Liver (tissue), 9 donors: ENCODE results near the gene PNMA8B. TPM values are rescaled to one million over a fixed set of nuclear protein-coding genes. Genes with fewer than 3 reads are reported as not detected.

Experiments
- DNase-seq: peaks from one replicate; pipeline ENCODE4 v3.0.0-alpha.2; 2017; ENCODE audit warnings: low spot score
- H3K27ac ChIP-seq, 2 donors: one replicate each; pipeline ENCODE4 v1.7.0; 2013; ENCODE audit warnings: inconsistent platforms in 2 of 2, low read length in 2 of 2, control low read depth in 1 of 2, low read depth in 1 of 2, mild to moderate bottlenecking in 1 of 2
- H3K27me3 ChIP-seq, 4 donors: one replicate each; pipeline versions ENCODE4 v1.6.1 to v1.7.0; 2013; ENCODE audit warnings: low read length in 3 of 4, inconsistent platforms in 1 of 4, mild to moderate bottlenecking in 1 of 4, moderate library complexity in 1 of 4; ENCODE audit not compliant: control insufficient read depth in 4 of 4, insufficient read depth in 4 of 4
- H3K36me3 ChIP-seq, 4 donors: one replicate each; pipeline versions ENCODE4 v1.6.1 to v1.7.0; 2013; ENCODE audit warnings: low read length in 3 of 4, mild to moderate bottlenecking in 3 of 4, low read depth in 1 of 4, moderate library complexity in 1 of 4; ENCODE audit not compliant: control insufficient read depth in 4 of 4, insufficient read depth in 3 of 4
- H3K4me1 ChIP-seq, 4 donors: one replicate each; pipeline versions ENCODE4 v1.6.1 to v1.7.0; 2013; ENCODE audit warnings: low read length in 3 of 4, mild to moderate bottlenecking in 3 of 4, moderate library complexity in 1 of 4; ENCODE audit not compliant: control insufficient read depth in 4 of 4, insufficient read depth in 4 of 4
- H3K4me3 ChIP-seq, 3 donors: one replicate each; pipeline versions ENCODE4 v1.6.1 to v1.7.0; 2013; ENCODE audit warnings: low read length in 3 of 3, control low read depth in 1 of 3, low read depth in 1 of 3, mild to moderate bottlenecking in 1 of 3
- H3K9ac ChIP-seq, 2 donors: one replicate each; pipeline ENCODE4 v1.7.0; 2013; ENCODE audit warnings: low read length in 2 of 2, mild to moderate bottlenecking in 2 of 2, moderate library complexity in 2 of 2, control low read depth in 1 of 2, low read depth in 1 of 2
- H3K9me3 ChIP-seq, 4 donors: one replicate each; pipeline versions ENCODE4 v1.6.1 to v1.7.0; 2013; ENCODE audit warnings: low read length in 3 of 4; ENCODE audit not compliant: control insufficient read depth in 4 of 4
- ATF3 ChIP-seq: IDR thresholded peaks from 2 replicates; pipeline ENCODE4 v1.6.1; 2016; ENCODE audit warnings: antibody characterized with exemption
- CTCF ChIP-seq: fragments of 150-350 bp; IDR thresholded peaks from 2 replicates; pipeline ENCODE4 v1.5.1; 2017; ENCODE audit warnings: improper control_type of control experiment, low read depth, low read length; ENCODE audit not compliant: missing input control
- EGR1 ChIP-seq, 2 donors: IDR thresholded peaks; 2 replicates each; pipeline ENCODE4 v1.6.1; 2016 to 2018; ENCODE audit warnings: antibody characterized with exemption in 2 of 2, low read depth in 2 of 2
- FOXA1 ChIP-seq: IDR thresholded peaks from 2 replicates; pipeline ENCODE4 v1.6.1; 2016; ENCODE audit warnings: antibody characterized with exemption
- FOXA2 ChIP-seq: IDR thresholded peaks from 2 replicates; pipeline ENCODE4 v1.6.1; 2016; ENCODE audit warnings: antibody characterized with exemption
- GABPA ChIP-seq, 2 donors: IDR thresholded peaks in 1 of 2; conservative IDR thresholded peaks in 1 of 2; 2 replicates each; pipeline ENCODE4 v1.6.1; 2016; ENCODE audit warnings: antibody characterized with exemption in 2 of 2, mild to moderate bottlenecking in 1 of 2, moderate library complexity in 1 of 2
- HNF4A ChIP-seq, 2 donors: conservative IDR thresholded peaks; 2 replicates each; pipeline ENCODE4 v1.6.1; 2016; ENCODE audit warnings: antibody characterized with exemption in 2 of 2, mild to moderate bottlenecking in 2 of 2
- JUND ChIP-seq, 2 donors: IDR thresholded peaks; 2 replicates each; pipeline ENCODE4 v1.6.1; 2016; ENCODE audit warnings: antibody characterized with exemption in 2 of 2
- MAX ChIP-seq: IDR thresholded peaks from 2 replicates; pipeline ENCODE4 v1.6.1; 2016; ENCODE audit warnings: antibody characterized with exemption
- NR2F2 ChIP-seq: IDR thresholded peaks from 2 replicates; pipeline ENCODE4 v1.6.1; 2016; ENCODE audit warnings: antibody characterized with exemption
- RAD21 ChIP-seq, 2 donors: IDR thresholded peaks; 2 replicates each; pipeline ENCODE4 v1.6.1; 2016; ENCODE audit warnings: antibody characterized with exemption in 2 of 2, mild to moderate bottlenecking in 2 of 2
- REST ChIP-seq: IDR thresholded peaks from 2 replicates; pipeline ENCODE4 v1.6.1; 2016; ENCODE audit warnings: antibody characterized with exemption, mild to moderate bottlenecking
- SP1 ChIP-seq: IDR thresholded peaks from 2 replicates; pipeline ENCODE4 v1.6.1; 2018; ENCODE audit warnings: antibody characterized with exemption, mild to moderate bottlenecking
- TAF1 ChIP-seq: conservative IDR thresholded peaks from 2 replicates; pipeline ENCODE4 v1.6.1; 2016; ENCODE audit warnings: antibody characterized with exemption, mild to moderate bottlenecking
- YY1 ChIP-seq: IDR thresholded peaks from 2 replicates; pipeline ENCODE4 v1.6.1; 2016; ENCODE audit warnings: antibody characterized with exemption, mild to moderate bottlenecking
- ZBTB33 ChIP-seq: IDR thresholded peaks from 2 replicates; pipeline ENCODE4 v1.6.1; 2016; ENCODE audit warnings: antibody characterized with exemption
- WGBS: extraction: QIAGEN DNeasy Blood & Tissue Kit; methylation state at CpG from one replicate; pipeline ENCODE4 v1.1.7; 2013; 5-methylcytosine and 5-hydroxymethylcytosine counted together
- polyA plus RNA-seq, 2 donors: library from polyadenylated mRNA; stranded (reverse) in 1 of 2; unstranded in 1 of 2; fragments of 200-250 nt in 1 of 2; fragments of >200 nt in 1 of 2; fragmentation: Nextera tagmentation in 1 of 2; extraction: Ambion mirVana in 1 of 2; gene quantifications; one replicate each; pipeline versions ENCODE4 v1.2.1 to v1.2.3, GENCODE V29; 2013 to 2015
- total RNA-seq, 2 donors: library from RNA; depleted of rRNA; stranded (reverse); fragments of >200 nt; gene quantifications; one replicate each; pipeline ENCODE4 v1.2.3, GENCODE V29; 2014
- donor health status: healthy.
- donor health status: healthy.
- donor health status: healthy.
- donor health status: healthy.
- donor health status: healthy.

The PNMA8B gene
- total and polyA plus RNA-seq, 4 donors, result 0.15 to 0.59 (median 0.39) TPM

GRCh38 chr19:46536391-46536790 lies 40.7 kb upstream of the PNMA8B start:
- Histone ChIP-seq H3K27me3 (no peaks in the 10 kb centered on the region), H3K36me3 (no peaks in the 10 kb centered on the region), H3K9me3 (no peaks in the 10 kb centered on the region), H3K27ac (no peak overlapping the region), H3K4me1 (no peaks in the 10 kb centered on the region), H3K9ac (no peak overlapping the region), H3K4me3 (no peak overlapping the region)
- no peak for DNase-seq
- TF ChIP-seq EGR1 (IDR thresholded peaks at IDR 0.05; ENCODE audit: low read depth in 2 of 2) (no peak), MAX (no peak), SP1 (no peak), ZBTB33 (no peak)
- WGBS, result 93% methylated on average over 7 of the region's 7 CpGs

- Histone ChIP-seq H3K27ac (no peak overlapping the region), H3K36me3 (no peaks in the 10 kb centered on the region), H3K4me3 (no peak overlapping the region), H3K27me3 (no peaks in the 10 kb centered on the region), H3K4me1 (peaks cover 0 to 6% (median 2%) of the 10 kb centered on the region in 4 donors), H3K9me3 (no peaks in the 10 kb centered on the region), H3K9ac (no peak overlapping the region)
- TF ChIP-seq EGR1 (IDR thresholded peaks at IDR 0.05; ENCODE audit: low read depth in 2 of 2) (no peak), FOXA1 (no peak), YY1 (no peak), JUND (IDR thresholded peaks at IDR 0.05) (no peak), SP1 (no peak), NR2F2 (no peak), RAD21 (IDR thresholded peaks at IDR 0.05) (no peak), ZBTB33 (no peak), HNF4A (conservative IDR thresholded peaks at IDR 0.05) (no peak), MAX (no peak), FOXA2 (no peak), ATF3 (no peak), REST (no peak), TAF1 (no peak), CTCF (no peak), GABPA (IDR thresholded peaks at IDR 0.05 in 1 of 2, conservative IDR thresholded peaks at IDR 0.05 in 1 of 2) (no peak)
- DNase-seq, result no peak
- 79% methylated on average over 16 of the region's 16 CpGs for WGBS
Observed at GRCh38 chr19:46533621-46534081, 38.0 kb upstream of the PNMA8B start.
